Lower lobe of right lung (tissue), 2 donors: ENCODE measurements around the gene AMN1. TPM values are rescaled to one million over a fixed set of nuclear protein-coding genes. Genes with fewer than 3 reads are reported as not detected.

ENCODE experiments used
- ATAC-seq, 2 donors: fragments of 200-7000 bp; cut with Tn5 transposase; one replicate each; pipeline ENCODE4 v1.9.1; 2020 to 2022; ENCODE audit warnings: mild to moderate bottlenecking in 2 of 2, moderate library complexity in 2 of 2
- DNase-seq: peaks from one replicate; pipeline ENCODE4 v3.0.0-alpha.2; 2020
- H3K27ac ChIP-seq: fragments of 200-600 bp; one replicate; pipeline ENCODE4 v1.8.0; 2022
- H3K27me3 ChIP-seq: fragments of 200-600 bp; one replicate; pipeline ENCODE4 v1.8.0; 2022; ENCODE audit warnings: low read depth
- H3K36me3 ChIP-seq: fragments of 200-600 bp; one replicate; pipeline ENCODE4 v1.8.0; 2022; ENCODE audit warnings: mild to moderate bottlenecking
- H3K4me1 ChIP-seq: fragments of 200-600 bp; one replicate; pipeline ENCODE4 v1.8.0; 2022
- H3K4me3 ChIP-seq: fragments of 200-600 bp; one replicate; pipeline ENCODE4 v1.8.0; 2022; ENCODE audit warnings: mild to moderate bottlenecking
- H3K9me3 ChIP-seq: fragments of 200-600 bp; one replicate; pipeline ENCODE4 v1.8.0; 2022
- CTCF ChIP-seq: fragments of 200-600 bp; IDR thresholded peaks from one replicate; pipeline ENCODE4 v1.8.0; 2022; ENCODE audit warnings: antibody characterized with exemption, mild to moderate bottlenecking
- intact Hi-C: fragments of 100-400 bp; cut with DNase I; formaldehyde crosslinking; loops from one replicate; pipeline ENCODE4 v1.11.0; 2022
- total RNA-seq: library from RNA; stranded (reverse); fragmentation: NEBNext Ultra II Directional; extraction: Animal tissue kit (Norgen Biotek cat#: 25700); gene quantifications from one replicate; pipeline ENCODE4 v1.2.1, GENCODE V29; 2021
- donor health status: DM: no; HTN: yes; CAD: no; lungs with severe emphysema.

AMN1 gene
- total RNA-seq, 1 donor from 2014 or later: 7.7 TPM

GRCh38 chr12:31631023-31631724 lies 97.6 kb downstream of the AMN1 start:
- Histone ChIP-seq H3K27me3 (no peaks in the 10 kb centered on the region), H3K36me3 (no peaks in the 10 kb centered on the region)
- intact Hi-C loops: no loop called here

GRCh38 chr12:31629756-31630732 lies 98.8 kb downstream of the AMN1 start:
- intact Hi-C loops: no loop called here
- Histone ChIP-seq H3K27me3 (no peaks in the 10 kb centered on the region), H3K36me3 (no peaks in the 10 kb centered on the region), H3K9me3 (no peaks in the 10 kb centered on the region), H3K4me1 (no peaks in the 10 kb centered on the region), H3K4me3 (no peak overlapping the region), H3K27ac (no peak overlapping the region)
- DNase-seq: no peak
- TF ChIP-seq CTCF: no peak
- ATAC-seq: no peak

More at GRCh38 chr12:31631023-31631724, 97.6 kb downstream of the AMN1 start:
- no peaks in the 10 kb centered on the region for H3K9me3 ChIP-seq
- DNase-seq: no peak
- no peak overlapping the region for H3K4me3 ChIP-seq
- ATAC-seq: no peak
- H3K4me1 ChIP-seq: peaks cover under 1% of the 10 kb centered on the region
- H3K27ac ChIP-seq: no peak overlapping the region
- TF ChIP-seq CTCF: no peak

GRCh38 chr12:31627456-31628054 lies 101.3 kb downstream of the AMN1 start:
- no peak overlapping the region for H3K4me3 ChIP-seq
- no peaks in the 10 kb centered on the region for H3K36me3 ChIP-seq
- DNase-seq: no peak
- no peak overlapping the region for H3K27ac ChIP-seq
- no peaks in the 10 kb centered on the region for H3K9me3 ChIP-seq
- intact Hi-C loops: no loop called here
- no peak for TF ChIP-seq CTCF
- ATAC-seq: no peak
- H3K27me3 ChIP-seq: no peaks in the 10 kb centered on the region
- no peaks in the 10 kb centered on the region for H3K4me1 ChIP-seq

- Histone ChIP-seq H3K36me3 (no peaks in the 10 kb centered on the region), H3K9me3 (no peaks in the 10 kb centered on the region), H3K4me1 (no peaks in the 10 kb centered on the region), H3K27me3 (no peaks in the 10 kb centered on the region), H3K4me3 (no peak overlapping the region), H3K27ac (no peak overlapping the region)
- intact Hi-C loops: no loop called here
- no peak for TF ChIP-seq CTCF
- no peak for DNase-seq
- ATAC-seq: no peak
Observed at GRCh38 chr12:31626270-31626995, 102.4 kb downstream of the AMN1 start.

- Histone ChIP-seq H3K9me3 (no peaks in the 10 kb centered on the region), H3K27me3 (no peaks in the 10 kb centered on the region), H3K27ac (no peak overlapping the region), H3K36me3 (no peaks in the 10 kb centered on the region), H3K4me1 (no peaks in the 10 kb centered on the region), H3K4me3 (no peak overlapping the region)
- no peak for TF ChIP-seq CTCF
- intact Hi-C loops: no loop called here
- no peak for DNase-seq
- no peak for ATAC-seq
Observed at GRCh38 chr12:31622038-31622437, 106.8 kb downstream of the AMN1 start.
